Measurements from ENCODE around the gene ETV3. TPM values are rescaled to one million over a fixed set of nuclear protein-coding genes. Genes with fewer than 3 reads are reported as not detected.

The ETV3 gene
- total RNA-seq, 1 donor from 2014 or later, result 31.8 TPM

GRCh38 chr1:157150631-157151030, 12.4 kb upstream of the ETV3 start:
- Mint-ChIP-seq H3K36me3 (ENCODE audit: insufficient read depth) (no peaks in the 10 kb centered on the region), H3K4me3 (ENCODE audit: low read depth) (no peak overlapping the region), H3K27ac (no peak overlapping the region), H3K4me1 (ENCODE audit: low read depth) (peaks cover 27% of the 10 kb centered on the region), H3K9me3 (ENCODE audit: low read depth) (no peaks in the 10 kb centered on the region), H3K27me3 (no peaks in the 10 kb centered on the region)
- TF ChIP-seq CTCF (IDR thresholded peaks at IDR 0.05; ENCODE audit: unreplicated experiment), result no peak
- no peak for DNase-seq (ENCODE audit: low spot score, unreplicated experiment)

GRCh38 chr1:157147906-157148700, 9.9 kb upstream of the ETV3 start:
- no peaks in the 10 kb centered on the region for H3K9me3 Mint-ChIP-seq (ENCODE audit: low read depth)
- H3K4me1 Mint-ChIP-seq (ENCODE audit: low read depth), result peaks cover 5% of the 10 kb centered on the region
- TF ChIP-seq CTCF (IDR thresholded peaks at IDR 0.05; ENCODE audit: unreplicated experiment), result no peak
- DNase-seq (ENCODE audit: low spot score, unreplicated experiment), result no peak
- H3K27me3 Mint-ChIP-seq, result peaks cover 3% of the 10 kb centered on the region
- no peaks in the 10 kb centered on the region for H3K36me3 Mint-ChIP-seq (ENCODE audit: insufficient read depth)
- H3K27ac Mint-ChIP-seq, result peak overlapping the region; percentile 29
- H3K4me3 Mint-ChIP-seq (ENCODE audit: low read depth), result no peak overlapping the region

- H3K36me3 Mint-ChIP-seq (ENCODE audit: insufficient read depth), result no peaks in the 10 kb centered on the region
- H3K27me3 Mint-ChIP-seq, result peaks cover 3% of the 10 kb centered on the region
- H3K4me3 Mint-ChIP-seq (ENCODE audit: low read depth), result no peak overlapping the region
- no peak for TF ChIP-seq CTCF (IDR thresholded peaks at IDR 0.05; ENCODE audit: unreplicated experiment)
- no peak overlapping the region for H3K27ac Mint-ChIP-seq
- no peaks in the 10 kb centered on the region for H3K9me3 Mint-ChIP-seq (ENCODE audit: low read depth)
- no peak for DNase-seq (ENCODE audit: low spot score, unreplicated experiment)
- peaks cover 3% of the 10 kb centered on the region for H3K4me1 Mint-ChIP-seq (ENCODE audit: low read depth)
Observed at GRCh38 chr1:157147037-157147436, 8.8 kb upstream of the ETV3 start.

- Mint-ChIP-seq H3K9me3 (ENCODE audit: low read depth) (no peaks in the 10 kb centered on the region), H3K4me3 (ENCODE audit: low read depth) (no peak overlapping the region), H3K36me3 (ENCODE audit: insufficient read depth) (no peaks in the 10 kb centered on the region), H3K4me1 (ENCODE audit: low read depth) (peaks cover 3% of the 10 kb centered on the region), H3K27me3 (peaks cover 3% of the 10 kb centered on the region), H3K27ac (no peak overlapping the region)
- TF ChIP-seq CTCF (IDR thresholded peaks at IDR 0.05; ENCODE audit: unreplicated experiment), result no peak
- no peak for DNase-seq (ENCODE audit: low spot score, unreplicated experiment)
Observed at GRCh38 chr1:157146244-157146643, 8.0 kb upstream of the ETV3 start.

- H3K36me3 Mint-ChIP-seq (ENCODE audit: insufficient read depth), result no peaks in the 10 kb centered on the region
- H3K4me3 Mint-ChIP-seq (ENCODE audit: low read depth), result no peak overlapping the region
- peaks cover 3% of the 10 kb centered on the region for H3K27me3 Mint-ChIP-seq
- no peak overlapping the region for H3K27ac Mint-ChIP-seq
- peaks cover 3% of the 10 kb centered on the region for H3K4me1 Mint-ChIP-seq (ENCODE audit: low read depth)
- TF ChIP-seq CTCF (IDR thresholded peaks at IDR 0.05; ENCODE audit: unreplicated experiment), result no peak
- no peaks in the 10 kb centered on the region for H3K9me3 Mint-ChIP-seq (ENCODE audit: low read depth)
- DNase-seq (ENCODE audit: low spot score, unreplicated experiment), result no peak
Observed at GRCh38 chr1:157145076-157145475, 6.9 kb upstream of the ETV3 start.
